ENCODE data around the gene TOP1. TPM values are rescaled to one million over a fixed set of nuclear protein-coding genes. Genes with fewer than 3 reads are reported as not detected.

Gene TOP1
- total and polyA plus RNA-seq, 9 of the 15 experiments (the other 6 are each of a cell fraction or from before 2014, with no cell fraction given): 26.4 to 127 (median 39.6) TPM

- no peak for TF ChIP-seq ELK3 (CRISPR knock-in tag; IDR thresholded peaks at IDR 0.05)
- TF ChIP-seq ZNF253 (CRISPR knock-in tag; conservative IDR thresholded peaks at IDR 0.05): no peak
- no peak for TF ChIP-seq HNRNPH1 (optimal IDR thresholded peaks at IDR 0.05; ENCODE audit: low read depth, low read length)
- TF ChIP-seq, protein P1, sequence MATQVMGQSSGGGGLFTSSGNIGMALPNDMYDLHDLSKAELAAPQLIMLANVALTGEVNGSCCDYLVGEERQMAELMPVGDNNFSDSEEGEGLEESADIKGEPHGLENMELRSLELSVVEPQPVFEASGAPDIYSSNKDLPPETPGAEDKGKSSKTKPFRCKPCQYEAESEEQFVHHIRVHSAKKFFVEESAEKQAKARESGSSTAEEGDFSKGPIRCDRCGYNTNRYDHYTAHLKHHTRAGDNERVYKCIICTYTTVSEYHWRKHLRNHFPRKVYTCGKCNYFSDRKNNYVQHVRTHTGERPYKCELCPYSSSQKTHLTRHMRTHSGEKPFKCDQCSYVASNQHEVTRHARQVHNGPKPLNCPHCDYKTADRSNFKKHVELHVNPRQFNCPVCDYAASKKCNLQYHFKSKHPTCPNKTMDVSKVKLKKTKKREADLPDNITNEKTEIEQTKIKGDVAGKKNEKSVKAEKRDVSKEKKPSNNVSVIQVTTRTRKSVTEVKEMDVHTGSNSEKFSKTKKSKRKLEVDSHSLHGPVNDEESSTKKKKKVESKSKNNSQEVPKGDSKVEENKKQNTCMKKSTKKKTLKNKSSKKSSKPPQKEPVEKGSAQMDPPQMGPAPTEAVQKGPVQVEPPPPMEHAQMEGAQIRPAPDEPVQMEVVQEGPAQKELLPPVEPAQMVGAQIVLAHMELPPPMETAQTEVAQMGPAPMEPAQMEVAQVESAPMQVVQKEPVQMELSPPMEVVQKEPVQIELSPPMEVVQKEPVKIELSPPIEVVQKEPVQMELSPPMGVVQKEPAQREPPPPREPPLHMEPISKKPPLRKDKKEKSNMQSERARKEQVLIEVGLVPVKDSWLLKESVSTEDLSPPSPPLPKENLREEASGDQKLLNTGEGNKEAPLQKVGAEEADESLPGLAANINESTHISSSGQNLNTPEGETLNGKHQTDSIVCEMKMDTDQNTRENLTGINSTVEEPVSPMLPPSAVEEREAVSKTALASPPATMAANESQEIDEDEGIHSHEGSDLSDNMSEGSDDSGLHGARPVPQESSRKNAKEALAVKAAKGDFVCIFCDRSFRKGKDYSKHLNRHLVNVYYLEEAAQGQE (IDR thresholded peaks at IDR 0.05; ENCODE audit: borderline replicate concordance): no peak
- TF ChIP-seq, protein P1 (CRISPR knock-in tag; IDR thresholded peaks at IDR 0.05; ENCODE audit: low read depth): peak; percentile 34; the same call in 1 of the 2 replicates
- no peak for TF ChIP-seq PHTF2 (CRISPR knock-in tag; IDR thresholded peaks at IDR 0.05)
- TF ChIP-seq NR4A1 (CRISPR knock-in tag; IDR thresholded peaks at IDR 0.05): no peak
- no peak for TF ChIP-seq NR4A1 (tag; IDR thresholded peaks at IDR 0.05)
- TF ChIP-seq, protein P2, sequence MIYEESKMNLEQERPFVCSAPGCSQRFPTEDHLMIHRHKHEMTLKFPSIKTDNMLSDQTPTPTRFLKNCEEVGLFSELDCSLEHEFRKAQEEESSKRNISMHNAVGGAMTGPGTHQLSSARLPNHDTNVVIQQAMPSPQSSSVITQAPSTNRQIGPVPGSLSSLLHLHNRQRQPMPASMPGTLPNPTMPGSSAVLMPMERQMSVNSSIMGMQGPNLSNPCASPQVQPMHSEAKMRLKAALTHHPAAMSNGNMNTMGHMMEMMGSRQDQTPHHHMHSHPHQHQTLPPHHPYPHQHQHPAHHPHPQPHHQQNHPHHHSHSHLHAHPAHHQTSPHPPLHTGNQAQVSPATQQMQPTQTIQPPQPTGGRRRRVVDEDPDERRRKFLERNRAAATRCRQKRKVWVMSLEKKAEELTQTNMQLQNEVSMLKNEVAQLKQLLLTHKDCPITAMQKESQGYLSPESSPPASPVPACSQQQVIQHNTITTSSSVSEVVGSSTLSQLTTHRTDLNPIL (CRISPR knock-in tag; IDR thresholded peaks at IDR 0.05): no peak
- TF ChIP-seq SP2 (IDR thresholded peaks at IDR 0.05; ENCODE audit: extremely low read depth, low read depth, low read length, poor library complexity, severe bottlenecking): no peak
- no peak for TF ChIP-seq LARP7 (IDR thresholded peaks at IDR 0.05)
- TF ChIP-seq, protein P3, sequence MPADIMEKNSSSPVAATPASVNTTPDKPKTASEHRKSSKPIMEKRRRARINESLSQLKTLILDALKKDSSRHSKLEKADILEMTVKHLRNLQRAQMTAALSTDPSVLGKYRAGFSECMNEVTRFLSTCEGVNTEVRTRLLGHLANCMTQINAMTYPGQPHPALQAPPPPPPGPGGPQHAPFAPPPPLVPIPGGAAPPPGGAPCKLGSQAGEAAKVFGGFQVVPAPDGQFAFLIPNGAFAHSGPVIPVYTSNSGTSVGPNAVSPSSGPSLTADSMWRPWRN (IDR thresholded peaks at IDR 0.05; ENCODE audit: low read depth): no peak
Measured at GRCh38 chr20:41135888-41136679, 107.5 kb downstream of the TOP1 start (continued).
